Loucy (cell line): ENCODE results near the gene OTOA.

Experiments
- CTCF ChIP-seq: fragments of 200-600 bp; sonication (generic); conservative IDR thresholded peaks from 2 replicates; pipeline ENCODE4 v1.5.1; 2014; ENCODE audit warnings: mild to moderate bottlenecking, antibody characterized with exemption, low read length
- EZH2phosphoT487 ChIP-seq: fragments of 200-600 bp; IDR thresholded peaks from 2 replicates; pipeline ENCODE4 v1.6.1; 2018; ENCODE audit warnings: antibody characterized with exemption, mild to moderate bottlenecking, moderate library complexity, borderline replicate concordance

GRCh38 chr16:21654466-21654865, 9.3 kb upstream of the OTOA start:
- TF ChIP-seq CTCF (no peak), EZH2phosphoT487 (no peak)
